OCI-LY1 (cell line): Measurements from ENCODE around the gene ADGRG1.

Experiments used
- H2AFZ ChIP-seq: fragments of 200-600 bp; sonication (generic), shearing (Covaris generic); 2 replicates; pipeline ENCODE4 v1.6.0; 2014; ENCODE audit warnings: antibody characterized with exemption, mild to moderate bottlenecking, low read length
- H3F3A ChIP-seq: fragments of 200-600 bp; sonication (generic), shearing (Covaris generic); 2 replicates; pipeline ENCODE4 v1.6.0; 2014; ENCODE audit warnings: mild to moderate bottlenecking, antibody characterized with exemption, low read length, moderate library complexity; ENCODE audit not compliant: insufficient read depth
- H3K27ac ChIP-seq: fragments of 200-600 bp; sonication (generic); 2 replicates; pipeline ENCODE4 v1.5.1; 2014; ENCODE audit warnings: low read length, mixed run types, mild to moderate bottlenecking, low read depth; ENCODE audit not compliant: poor library complexity, severe bottlenecking
- H3K27me3 ChIP-seq: fragments of 200-600 bp; sonication (generic); 2 replicates; pipeline ENCODE4 v1.6.0; 2014; ENCODE audit warnings: antibody characterized with exemption, mild to moderate bottlenecking, low read length, moderate library complexity; ENCODE audit not compliant: insufficient read depth
- H3K36me3 ChIP-seq: fragments of 200-600 bp; sonication (generic); 2 replicates; pipeline ENCODE4 v1.6.1; 2014; ENCODE audit warnings: mild to moderate bottlenecking, antibody characterized with exemption, low read length, moderate library complexity, mixed read lengths; ENCODE audit not compliant: insufficient read depth
- H3K4me1 ChIP-seq: fragments of 200-600 bp; sonication (generic); 2 replicates; pipeline ENCODE4 v1.5.1; 2014; ENCODE audit warnings: mild to moderate bottlenecking, low read length, moderate library complexity; ENCODE audit not compliant: insufficient read depth, severe bottlenecking
- H3K4me2 ChIP-seq: fragments of 200-600 bp; sonication (generic), shearing (Covaris generic); 2 replicates; pipeline ENCODE4 v1.6.1; 2014; ENCODE audit warnings: low read length
- H3K4me3 ChIP-seq: fragments of 200-600 bp; sonication (generic); 2 replicates; pipeline ENCODE4 v1.5.1; 2014; ENCODE audit warnings: low read length, low read depth, mild to moderate bottlenecking, mixed read lengths; ENCODE audit not compliant: poor library complexity, severe bottlenecking
- H3K79me2 ChIP-seq: fragments of 200-600 bp; shearing (Covaris generic); 2 replicates; pipeline ENCODE4 v1.6.1; 2016; ENCODE audit warnings: mixed run types, low read length, mixed read lengths; ENCODE audit not compliant: insufficient read depth
- H3K9ac ChIP-seq: fragments of 200-600 bp; sonication (generic), shearing (Covaris generic); 2 replicates; pipeline ENCODE4 v1.6.1; 2014; ENCODE audit warnings: mild to moderate bottlenecking, low read length, mixed read lengths
- H3K9me2 ChIP-seq: fragments of 200-600 bp; sonication (generic), shearing (Covaris generic); 2 replicates; pipeline ENCODE4 v1.6.1; 2014; ENCODE audit warnings: low read depth, mild to moderate bottlenecking, low read length, mixed read lengths
- H3K9me3 ChIP-seq: fragments of 200-600 bp; shearing (Covaris generic); 2 replicates; pipeline ENCODE4 v1.6.1; 2014; ENCODE audit warnings: low read length, mixed read lengths
- H4K20me1 ChIP-seq: fragments of 200-600 bp; sonication (generic), shearing (Covaris generic); 2 replicates; pipeline ENCODE4 v1.6.0; 2016; ENCODE audit warnings: mild to moderate bottlenecking, low read length; ENCODE audit not compliant: insufficient read depth
- CTCF ChIP-seq: fragments of 200-600 bp; sonication (generic), shearing (Covaris generic); IDR thresholded peaks from 2 replicates; pipeline ENCODE4 v1.5.1; 2017; ENCODE audit warnings: mild to moderate bottlenecking, antibody characterized with exemption, low read length, moderate library complexity, mixed read lengths
- EZH2 ChIP-seq: fragments of 200-600 bp; sonication (generic), shearing (Covaris generic); IDR thresholded peaks from 2 replicates; pipeline ENCODE4 v1.8.0; 2017; ENCODE audit warnings: borderline replicate concordance, mixed run types, mild to moderate bottlenecking, antibody characterized with exemption, low read length, moderate library complexity, mixed read lengths

The ADGRG1 gene

GRCh38 chr16:57653936-57654335 lies 25.5 kb downstream of the ADGRG1 start:
- 0 out of 2 replicates have a peak, but pooled peaks cover 10% of the 10 kb centered on the region for H3K27me3 ChIP-seq
- no peak overlapping the region for H3K4me2 ChIP-seq
- no peak overlapping the region for H2AFZ ChIP-seq
- H3K4me1 ChIP-seq: no peaks in the 10 kb centered on the region
- no peaks in the 10 kb centered on the region for H3K9me3 ChIP-seq
- H3F3A ChIP-seq: no peaks in the 10 kb centered on the region
- no peaks in the 10 kb centered on the region for H3K9me2 ChIP-seq
- no peak overlapping the region for H3K9ac ChIP-seq
- H3K79me2 ChIP-seq: no peaks in the 10 kb centered on the region
- TF ChIP-seq CTCF (no peak), EZH2 (no peak)
- H3K36me3 ChIP-seq: no peaks in the 10 kb centered on the region
- no peak overlapping the region for H3K4me3 ChIP-seq
- H3K27ac ChIP-seq: no peak overlapping the region
- no peaks in the 10 kb centered on the region for H4K20me1 ChIP-seq

GRCh38 chr16:57656342-57656955 lies 28.0 kb downstream of the ADGRG1 start:
- H3K36me3 ChIP-seq: no peaks in the 10 kb centered on the region
- no peaks in the 10 kb centered on the region for H3F3A ChIP-seq
- no peaks in the 10 kb centered on the region for H3K4me1 ChIP-seq
- H3K79me2 ChIP-seq: no peaks in the 10 kb centered on the region
- no peak overlapping the region for H3K9ac ChIP-seq
- H3K9me3 ChIP-seq: no peaks in the 10 kb centered on the region
- no peaks in the 10 kb centered on the region for H3K9me2 ChIP-seq
- no peak overlapping the region for H2AFZ ChIP-seq
- H3K27me3 ChIP-seq: 0 out of 2 replicates have a peak, but pooled peaks cover 7% of the 10 kb centered on the region
- no peak overlapping the region for H3K4me2 ChIP-seq
- no peak overlapping the region for H3K4me3 ChIP-seq
- H3K27ac ChIP-seq: no peak overlapping the region
- no peaks in the 10 kb centered on the region for H4K20me1 ChIP-seq
- TF ChIP-seq EZH2: no peak
- TF ChIP-seq CTCF: no peak

- no peak overlapping the region for H3K4me2 ChIP-seq
- H3K4me3 ChIP-seq: no peak overlapping the region
- H3K36me3 ChIP-seq: no peaks in the 10 kb centered on the region
- no peaks in the 10 kb centered on the region for H3K9me2 ChIP-seq
- no peaks in the 10 kb centered on the region for H3F3A ChIP-seq
- no peaks in the 10 kb centered on the region for H3K4me1 ChIP-seq
- H3K79me2 ChIP-seq: no peaks in the 10 kb centered on the region
- no peaks in the 10 kb centered on the region for H3K9me3 ChIP-seq
- H3K9ac ChIP-seq: no peak overlapping the region
- H4K20me1 ChIP-seq: no peaks in the 10 kb centered on the region
- H3K27ac ChIP-seq: no peak overlapping the region
- H3K27me3 ChIP-seq: 0 out of 2 replicates have a peak, but pooled peaks cover 7% of the 10 kb centered on the region
- H2AFZ ChIP-seq: no peak overlapping the region
- no peak for TF ChIP-seq CTCF
Measured at GRCh38 chr16:57657228-57657627, 28.8 kb downstream of the ADGRG1 start.
